K562 (cell line): ENCODE data around the gene GABARAP. TPM values are rescaled to one million over a fixed set of nuclear protein-coding genes. Genes with fewer than 3 reads are reported as not detected.
A peak's percentile ranks its signal among the peaks of the same experiment; 100 is the strongest.

Experiments used
- C11orf30 ChIP-seq: fragments of 450-650 bp; IDR thresholded peaks from 2 replicates; pipeline ENCODE4 v1.6.1; 2016; ENCODE audit warnings: low read depth, mild to moderate bottlenecking
- DIDO1 ChIP-seq: fragments of 450-650 bp; IDR thresholded peaks from 2 replicates; pipeline ENCODE4 v1.6.1; 2016; ENCODE audit warnings: low read depth, missing biosample characterization, missing genetic modification characterization
- FOXK2 ChIP-seq, 2 experiments: fragments of 450-650 bp; IDR thresholded peaks in 1 of 2; conservative IDR thresholded peaks in 1 of 2; 2 replicates each; pipeline ENCODE4 v1.6.1; 2016; ENCODE audit warnings: low read depth in 2 of 2, mild to moderate bottlenecking in 1 of 2
- SRSF3 ChIP-seq: fragments of 200-400 bp; formaldehyde crosslinking; IDR thresholded peaks from 2 replicates; pipeline ENCODE4 v1.6.1; 2016; ENCODE audit warnings: mild to moderate bottlenecking, low read length, moderate library complexity; ENCODE audit not compliant: insufficient read depth
- TAF1 ChIP-seq: IDR thresholded peaks from 2 replicates; pipeline ENCODE4 v1.6.1; 2011; ENCODE audit warnings: mild to moderate bottlenecking, low read length, moderate library complexity; ENCODE audit not compliant: insufficient read depth, control insufficient read depth, severe bottlenecking; ENCODE audit errors: extremely low read depth
- ZFX ChIP-seq: sonication (generic); formaldehyde crosslinking; IDR thresholded peaks from 2 replicates; pipeline ENCODE4 v1.8.0; 2022; ENCODE audit warnings: mild to moderate bottlenecking, missing genetic modification reagents, moderate library complexity
- ZNF445 ChIP-seq: fragments of 250-450 bp; sonication (Bioruptor Pico); IDR thresholded peaks from 2 replicates; pipeline ENCODE4 v1.4.0; 2020; ENCODE audit warnings: low read depth, mild to moderate bottlenecking, moderate library complexity
- polyA plus RNA-seq, 8 experiments: library from polyadenylated mRNA; depleted of rRNA in 4 of 8; stranded (reverse) in 5 of 8; unstranded in 3 of 8; fragments of >200 nt; fragmentation: Nextera tagmentation in 2 of 8; fragmentation: Illumina TruSeq in 1 of 8; extraction: Ambion mirVana in 2 of 8; extraction: Trizol in 1 of 8; gene quantifications; 2 replicates each; pipeline versions ENCODE4 v1.2.1 to v1.2.3, GENCODE V29; 2011 to 2014; ENCODE audit warnings: inconsistent platforms in 1 of 8, missing spikeins in 1 of 8
- total RNA-seq, 7 experiments: library from RNA; depleted of rRNA in 6 of 7; stranded (reverse); fragments of >200 nt in 6 of 7; fragmentation: Illumina TruSeq in 2 of 7; extraction: Trizol in 2 of 7; gene quantifications; 2 replicates each; pipeline versions ENCODE4 v1.2.1 to v1.2.3, GENCODE V29; 2011 to 2021; ENCODE audit warnings: low replicate concordance in 1 of 7
- TF ChIP-seq, protein P1 (sequence below): fragments of 250-450 bp; sonication (Bioruptor Pico); IDR thresholded peaks from 2 replicates; pipeline ENCODE4 v1.8.0; 2022; ENCODE audit warnings: inconsistent platforms, mild to moderate bottlenecking, moderate library complexity, borderline replicate concordance
- TF ChIP-seq, protein P2 (sequence below): fragments of 450-650 bp; IDR thresholded peaks from 2 replicates; pipeline ENCODE4 v1.6.1; 2016; ENCODE audit warnings: mild to moderate bottlenecking, moderate library complexity

Gene GABARAP
- total and polyA plus RNA-seq, 9 of the 15 experiments (the other 6 are each of a cell fraction or from before 2014, with no cell fraction given), result 47.5 to 373 (median 152) TPM

DNA sequence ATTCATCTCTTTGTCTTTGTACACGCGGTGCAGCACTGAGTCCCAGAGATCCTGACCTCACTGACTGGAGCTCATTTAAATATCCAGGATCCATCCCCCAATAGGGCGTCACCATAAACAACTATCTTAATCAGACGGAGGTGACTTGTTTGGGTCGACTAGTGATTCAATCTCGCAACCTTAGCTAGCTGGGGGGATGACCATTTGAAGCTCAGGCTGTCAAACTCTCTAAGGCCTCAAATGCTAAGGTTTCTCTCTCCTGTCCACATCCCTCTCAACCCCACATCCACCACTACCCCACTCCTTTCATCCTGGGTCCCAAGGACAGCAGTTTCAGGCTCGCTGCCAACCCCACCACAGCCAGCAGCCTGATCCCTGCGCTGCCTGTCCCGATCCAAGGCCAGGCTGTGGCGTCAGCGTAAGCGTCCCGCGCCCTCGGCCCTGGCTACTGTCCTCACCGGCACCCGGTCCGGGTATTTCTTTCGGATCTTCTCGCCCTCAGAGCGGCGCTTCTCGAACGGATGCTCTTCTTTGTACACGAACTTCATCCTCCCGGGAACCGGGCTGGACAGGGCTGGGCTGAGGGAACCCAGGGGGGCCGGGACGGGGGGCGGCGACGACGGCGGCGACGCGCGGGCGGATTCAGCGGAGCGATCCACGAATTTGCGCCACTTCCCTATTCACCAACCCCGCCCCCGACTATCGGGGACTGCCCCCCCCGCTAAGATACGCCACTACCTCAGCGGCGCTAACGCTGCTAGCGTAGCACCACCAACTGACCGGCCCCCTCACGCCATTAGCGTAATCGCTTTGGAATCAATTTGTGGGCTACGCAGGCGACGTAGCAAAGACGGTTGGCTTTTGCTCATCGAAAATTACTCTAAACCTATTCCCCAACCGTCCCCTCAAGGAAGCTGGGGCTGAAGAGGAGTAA is at the start of gene GABARAP (continued):
- TF ChIP-seq, protein P1, sequence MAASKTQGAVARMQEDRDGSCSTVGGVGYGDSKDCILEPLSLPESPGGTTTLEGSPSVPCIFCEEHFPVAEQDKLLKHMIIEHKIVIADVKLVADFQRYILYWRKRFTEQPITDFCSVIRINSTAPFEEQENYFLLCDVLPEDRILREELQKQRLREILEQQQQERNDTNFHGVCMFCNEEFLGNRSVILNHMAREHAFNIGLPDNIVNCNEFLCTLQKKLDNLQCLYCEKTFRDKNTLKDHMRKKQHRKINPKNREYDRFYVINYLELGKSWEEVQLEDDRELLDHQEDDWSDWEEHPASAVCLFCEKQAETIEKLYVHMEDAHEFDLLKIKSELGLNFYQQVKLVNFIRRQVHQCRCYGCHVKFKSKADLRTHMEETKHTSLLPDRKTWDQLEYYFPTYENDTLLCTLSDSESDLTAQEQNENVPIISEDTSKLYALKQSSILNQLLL (CRISPR knock-in tag), result no peak
- peak; percentile 45 for TF ChIP-seq TAF1
- TF ChIP-seq SRSF3, result no peak
- TF ChIP-seq DIDO1, result no peak
- 0 out of 2 replicates have a peak, but pooled peaks have one; percentile 12 for TF ChIP-seq C11orf30
- TF ChIP-seq ZNF445, result no peak
- peak; percentile 64 for TF ChIP-seq ZFX (CRISPR knock-in tag)
- TF ChIP-seq, protein P2, sequence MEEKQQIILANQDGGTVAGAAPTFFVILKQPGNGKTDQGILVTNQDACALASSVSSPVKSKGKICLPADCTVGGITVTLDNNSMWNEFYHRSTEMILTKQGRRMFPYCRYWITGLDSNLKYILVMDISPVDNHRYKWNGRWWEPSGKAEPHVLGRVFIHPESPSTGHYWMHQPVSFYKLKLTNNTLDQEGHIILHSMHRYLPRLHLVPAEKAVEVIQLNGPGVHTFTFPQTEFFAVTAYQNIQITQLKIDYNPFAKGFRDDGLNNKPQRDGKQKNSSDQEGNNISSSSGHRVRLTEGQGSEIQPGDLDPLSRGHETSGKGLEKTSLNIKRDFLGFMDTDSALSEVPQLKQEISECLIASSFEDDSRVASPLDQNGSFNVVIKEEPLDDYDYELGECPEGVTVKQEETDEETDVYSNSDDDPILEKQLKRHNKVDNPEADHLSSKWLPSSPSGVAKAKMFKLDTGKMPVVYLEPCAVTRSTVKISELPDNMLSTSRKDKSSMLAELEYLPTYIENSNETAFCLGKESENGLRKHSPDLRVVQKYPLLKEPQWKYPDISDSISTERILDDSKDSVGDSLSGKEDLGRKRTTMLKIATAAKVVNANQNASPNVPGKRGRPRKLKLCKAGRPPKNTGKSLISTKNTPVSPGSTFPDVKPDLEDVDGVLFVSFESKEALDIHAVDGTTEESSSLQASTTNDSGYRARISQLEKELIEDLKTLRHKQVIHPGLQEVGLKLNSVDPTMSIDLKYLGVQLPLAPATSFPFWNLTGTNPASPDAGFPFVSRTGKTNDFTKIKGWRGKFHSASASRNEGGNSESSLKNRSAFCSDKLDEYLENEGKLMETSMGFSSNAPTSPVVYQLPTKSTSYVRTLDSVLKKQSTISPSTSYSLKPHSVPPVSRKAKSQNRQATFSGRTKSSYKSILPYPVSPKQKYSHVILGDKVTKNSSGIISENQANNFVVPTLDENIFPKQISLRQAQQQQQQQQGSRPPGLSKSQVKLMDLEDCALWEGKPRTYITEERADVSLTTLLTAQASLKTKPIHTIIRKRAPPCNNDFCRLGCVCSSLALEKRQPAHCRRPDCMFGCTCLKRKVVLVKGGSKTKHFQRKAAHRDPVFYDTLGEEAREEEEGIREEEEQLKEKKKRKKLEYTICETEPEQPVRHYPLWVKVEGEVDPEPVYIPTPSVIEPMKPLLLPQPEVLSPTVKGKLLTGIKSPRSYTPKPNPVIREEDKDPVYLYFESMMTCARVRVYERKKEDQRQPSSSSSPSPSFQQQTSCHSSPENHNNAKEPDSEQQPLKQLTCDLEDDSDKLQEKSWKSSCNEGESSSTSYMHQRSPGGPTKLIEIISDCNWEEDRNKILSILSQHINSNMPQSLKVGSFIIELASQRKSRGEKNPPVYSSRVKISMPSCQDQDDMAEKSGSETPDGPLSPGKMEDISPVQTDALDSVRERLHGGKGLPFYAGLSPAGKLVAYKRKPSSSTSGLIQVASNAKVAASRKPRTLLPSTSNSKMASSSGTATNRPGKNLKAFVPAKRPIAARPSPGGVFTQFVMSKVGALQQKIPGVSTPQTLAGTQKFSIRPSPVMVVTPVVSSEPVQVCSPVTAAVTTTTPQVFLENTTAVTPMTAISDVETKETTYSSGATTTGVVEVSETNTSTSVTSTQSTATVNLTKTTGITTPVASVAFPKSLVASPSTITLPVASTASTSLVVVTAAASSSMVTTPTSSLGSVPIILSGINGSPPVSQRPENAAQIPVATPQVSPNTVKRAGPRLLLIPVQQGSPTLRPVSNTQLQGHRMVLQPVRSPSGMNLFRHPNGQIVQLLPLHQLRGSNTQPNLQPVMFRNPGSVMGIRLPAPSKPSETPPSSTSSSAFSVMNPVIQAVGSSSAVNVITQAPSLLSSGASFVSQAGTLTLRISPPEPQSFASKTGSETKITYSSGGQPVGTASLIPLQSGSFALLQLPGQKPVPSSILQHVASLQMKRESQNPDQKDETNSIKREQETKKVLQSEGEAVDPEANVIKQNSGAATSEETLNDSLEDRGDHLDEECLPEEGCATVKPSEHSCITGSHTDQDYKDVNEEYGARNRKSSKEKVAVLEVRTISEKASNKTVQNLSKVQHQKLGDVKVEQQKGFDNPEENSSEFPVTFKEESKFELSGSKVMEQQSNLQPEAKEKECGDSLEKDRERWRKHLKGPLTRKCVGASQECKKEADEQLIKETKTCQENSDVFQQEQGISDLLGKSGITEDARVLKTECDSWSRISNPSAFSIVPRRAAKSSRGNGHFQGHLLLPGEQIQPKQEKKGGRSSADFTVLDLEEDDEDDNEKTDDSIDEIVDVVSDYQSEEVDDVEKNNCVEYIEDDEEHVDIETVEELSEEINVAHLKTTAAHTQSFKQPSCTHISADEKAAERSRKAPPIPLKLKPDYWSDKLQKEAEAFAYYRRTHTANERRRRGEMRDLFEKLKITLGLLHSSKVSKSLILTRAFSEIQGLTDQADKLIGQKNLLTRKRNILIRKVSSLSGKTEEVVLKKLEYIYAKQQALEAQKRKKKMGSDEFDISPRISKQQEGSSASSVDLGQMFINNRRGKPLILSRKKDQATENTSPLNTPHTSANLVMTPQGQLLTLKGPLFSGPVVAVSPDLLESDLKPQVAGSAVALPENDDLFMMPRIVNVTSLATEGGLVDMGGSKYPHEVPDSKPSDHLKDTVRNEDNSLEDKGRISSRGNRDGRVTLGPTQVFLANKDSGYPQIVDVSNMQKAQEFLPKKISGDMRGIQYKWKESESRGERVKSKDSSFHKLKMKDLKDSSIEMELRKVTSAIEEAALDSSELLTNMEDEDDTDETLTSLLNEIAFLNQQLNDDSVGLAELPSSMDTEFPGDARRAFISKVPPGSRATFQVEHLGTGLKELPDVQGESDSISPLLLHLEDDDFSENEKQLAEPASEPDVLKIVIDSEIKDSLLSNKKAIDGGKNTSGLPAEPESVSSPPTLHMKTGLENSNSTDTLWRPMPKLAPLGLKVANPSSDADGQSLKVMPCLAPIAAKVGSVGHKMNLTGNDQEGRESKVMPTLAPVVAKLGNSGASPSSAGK, result no peak
- peak in 1 of 2 experiments; percentile 50; a peak in 1 of 4 replicates for TF ChIP-seq FOXK2 (conservative IDR thresholded peaks at IDR 0.05 in 1 of 2, IDR thresholded peaks at IDR 0.05 in 1 of 2; ENCODE audit: low read depth in 2 of 2)
